Adipose tissue (tissue), 3 donors: ENCODE data around the gene IFNA13. TPM values are rescaled to one million over a fixed set of nuclear protein-coding genes. Genes with fewer than 3 reads are reported as not detected.

Experiments used
- polyA plus RNA-seq, 3 donors: library from polyadenylated mRNA; stranded (reverse); fragments of 200-250 nt; gene quantifications; one replicate each; pipeline ENCODE4 v1.2.3, GENCODE V29; 2013
- donor health status: healthy with polysubstance abuse.
- donor health status: Bipolar disorder and iron deficiency.
- donor health status: healthy.

The IFNA13 gene
- polyA plus RNA-seq, 3 donors, result not detected

Other genes starting within 250 kb of the IFNA13 start
- gene IFNW1, start 226.2 kb downstream of the IFNA13 start, polyA plus RNA-seq, result not detected
- gene IFNA21, start 201.4 kb downstream of the IFNA13 start, polyA plus RNA-seq, result not detected
- gene IFNA4, start 180.5 kb downstream of the IFNA13 start, polyA plus RNA-seq, result not detected
- gene IFNA7, start 165.9 kb downstream of the IFNA13 start, polyA plus RNA-seq, result not detected
- not detected for gene IFNA10, start 160.9 kb downstream of the IFNA13 start, polyA plus RNA-seq
- not detected for gene IFNA16, start 150.7 kb downstream of the IFNA13 start, polyA plus RNA-seq
- gene IFNA17, start 139.8 kb downstream of the IFNA13 start, polyA plus RNA-seq, result not detected
- not detected for gene IFNA14, start 128.1 kb downstream of the IFNA13 start, polyA plus RNA-seq
- gene IFNA5, start 62.7 kb downstream of the IFNA13 start, polyA plus RNA-seq, result not detected
- gene KLHL9, start 32.7 kb downstream of the IFNA13 start, polyA plus RNA-seq, result 1 to 10 TPM; 5.0 to 8.8 (median 7.8) TPM
- gene IFNA6, start 17.2 kb downstream of the IFNA13 start, polyA plus RNA-seq, result not detected
- under 1 TPM in 1 of 3 donors, not detected in 2; 0.56 TPM for gene IFNA2, start 17.3 kb upstream of the IFNA13 start, polyA plus RNA-seq
- gene IFNA8, start 41.1 kb upstream of the IFNA13 start, polyA plus RNA-seq, result not detected
- not detected for gene IFNA1, start 72.4 kb upstream of the IFNA13 start, polyA plus RNA-seq
- not detected for gene IFNE, start 114.3 kb upstream of the IFNA13 start, polyA plus RNA-seq